Adrenal gland (tissue), 12 donors: ENCODE measurements around the gene ZNF30. TPM values are rescaled to one million over a fixed set of nuclear protein-coding genes. Genes with fewer than 3 reads are reported as not detected.
A peak's percentile ranks its signal among the peaks of the same experiment; 100 is the strongest.

ENCODE experiments used
- DNase-seq, 7 donors: peaks; one replicate each; pipeline ENCODE4 v3.0.0-alpha.2; 2019 to 2020
- H3K27ac ChIP-seq, 5 donors: fragments of 200-600 bp; sonication (generic) in 4 of 5; 1 replicate in 3 of 5; 2 replicates in 2 of 5; pipeline versions ENCODE4 v1.5.1 to v1.8.0; 2016 to 2020; ENCODE audit warnings: mild to moderate bottlenecking in 1 of 5
- H3K27me3 ChIP-seq: fragments of 200-600 bp; 2 replicates; pipeline ENCODE4 v1.8.0; 2021
- H3K36me3 ChIP-seq, 2 donors: fragments of 200-600 bp; replicated peaks in 1 of 2; 1 replicate in 1 of 2; 2 replicates in 1 of 2; pipeline versions ENCODE4 v1.5.1 to v1.8.0; 2018 to 2022
- H3K4me1 ChIP-seq, 2 donors: fragments of 200-600 bp; replicated peaks in 1 of 2; 1 replicate in 1 of 2; 2 replicates in 1 of 2; pipeline versions ENCODE4 v1.5.1 to v1.8.0; 2018 to 2021
- H3K4me3 ChIP-seq, 4 donors: fragments of 200-600 bp; sonication (generic) in 3 of 4; one replicate each; pipeline ENCODE4 v1.5.1; 2016 to 2018
- H3K9me3 ChIP-seq, 3 donors: fragments of 200-600 bp; sonication (generic) in 1 of 3; replicated peaks in 1 of 3; 1 replicate in 2 of 3; 2 replicates in 1 of 3; pipeline versions ENCODE4 v1.5.1 to v1.8.0; 2016 to 2021
- CTCF ChIP-seq, 6 experiments: fragments of 450-650 bp in 4 of 6; fragments of 200-600 bp in 2 of 6; sonication (generic) in 1 of 6; IDR thresholded peaks; 1 replicate in 5 of 6; 2 replicates in 1 of 6; pipeline versions ENCODE4 v1.5.1 to v1.8.0; 2016 to 2021; ENCODE audit warnings: antibody characterized with exemption in 6 of 6, mild to moderate bottlenecking in 2 of 6, moderate library complexity in 1 of 6
- POLR2A ChIP-seq, 2 donors: fragments of 450-650 bp; IDR thresholded peaks; one replicate each; pipeline ENCODE4 v1.6.1; 2017; ENCODE audit warnings: antibody characterized with exemption in 2 of 2, mild to moderate bottlenecking in 2 of 2, moderate library complexity in 1 of 2
- WGBS, 4 donors: extraction: QIAGEN DNeasy Blood & Tissue Kit in 2 of 4; methylation state at CpG; one replicate each; pipeline versions ENCODE4 v1.1.5 to v1.1.7; 2013 to 2017; 5-methylcytosine and 5-hydroxymethylcytosine counted together
- intact Hi-C, 2 donors: fragments of 100-400 bp; cut with DNase I; formaldehyde crosslinking; loops; one replicate each; pipeline versions ENCODE4 v1.14.1 to v1.15.0; 2022 to 2023
- polyA plus RNA-seq, 3 donors: library from polyadenylated mRNA; stranded (reverse); fragments of 200-250 nt in 2 of 3; fragments of 350-450 nt in 1 of 3; fragmentation: Illumina TruSeq in 1 of 3; extraction: RNeasy Lipid Tissue Mini Kit (QIAGEN cat#74804) in 1 of 3; gene quantifications; one replicate each; pipeline ENCODE4 v1.2.3, GENCODE V29; 2013 to 2014
- total RNA-seq, 9 donors: library from RNA; depleted of rRNA in 4 of 9; stranded (reverse); fragments of >200 nt in 4 of 9; fragments of 120-200 nt in 1 of 9; fragmentation: NEBNext Ultra II Directional in 1 of 9; extraction: Animal tissue kit (Norgen Biotek cat#: 25700) in 1 of 9; gene quantifications; one replicate each; pipeline versions ENCODE4 v1.1.0 to v1.2.4, GENCODE V29; 2013 to 2023
- donor health status: healthy with polysubstance abuse.
- donor health status: Bipolar disorder and iron deficiency.
- donor health status: DM: yes; HTN: yes; CAD: no.
- donor health status: DM: no; HTN: no; CAD: no.
- donor health status: DM: no; HTN: no; CAD: no.
- donor health status: DM: yes; HTN: yes; CAD: no.

ZNF30 gene
- total and polyA plus RNA-seq, 12 donors = 2.1 to 5.6 (median 3.6) TPM

- no peak overlapping the region for H3K27ac ChIP-seq
- peaks cover 0 to 26% of the 10 kb centered on the region in 2 donors for H3K36me3 ChIP-seq
- 93 to 99% (median 97%) methylated on average over 21 to 22 of the region's 22 CpGs for WGBS, 4 donors
- peak in 1 of 7 donors; percentile 7 for DNase-seq
- H3K9me3 ChIP-seq = peaks cover 0 to 58% (median 9%) of the 10 kb centered on the region in 3 donors
- intact Hi-C loops = no loop called here
- no peak overlapping the region for H3K4me3 ChIP-seq
- H3K27me3 ChIP-seq = no peaks in the 10 kb centered on the region
- TF ChIP-seq CTCF (IDR thresholded peaks at IDR 0.05) (no peak), POLR2A (IDR thresholded peaks at IDR 0.05) (no peak)
- H3K4me1 ChIP-seq = peaks cover 5 to 8% of the 10 kb centered on the region in 2 donors
These were observed 31.4 kb downstream of the ZNF30 start for GRCh38 chr19:34957830-34958751.

GRCh38 chr19:34959021-34959420 lies 32.3 kb downstream of the ZNF30 start:
- 67 to 95% (median 89%) methylated on average over 2 to 7 of the region's 7 CpGs for WGBS, 4 donors
- intact Hi-C loops = no loop called here
- Histone ChIP-seq H3K4me3 (no peak overlapping the region), H3K36me3 (peaks cover 0 to 26% of the 10 kb centered on the region in 2 donors), H3K9me3 (peaks cover 0 to 49% (median 0%) of the 10 kb centered on the region in 3 donors), H3K27ac (no peak overlapping the region), H3K27me3 (no peaks in the 10 kb centered on the region), H3K4me1 (peaks cover 5 to 9% of the 10 kb centered on the region in 2 donors)
- DNase-seq = peak in 1 of 7 donors; percentile 17
- TF ChIP-seq POLR2A (IDR thresholded peaks at IDR 0.05) = no peak

GRCh38 chr19:34960103-34960805 lies 33.6 kb downstream of the ZNF30 start:
- H3K36me3 ChIP-seq = peaks cover 0 to 26% of the 10 kb centered on the region in 2 donors
- H3K27ac ChIP-seq = no peak overlapping the region
- peaks cover 5 to 9% of the 10 kb centered on the region in 2 donors for H3K4me1 ChIP-seq
- intact Hi-C loops = no loop called here
- DNase-seq = no peak
- TF ChIP-seq POLR2A (IDR thresholded peaks at IDR 0.05) (no peak), CTCF (IDR thresholded peaks at IDR 0.05) (no peak)
- no peaks in the 10 kb centered on the region for H3K27me3 ChIP-seq
- WGBS, 4 donors = 96 to 98% (median 97%) methylated on average over 7 to 8 of the region's 8 CpGs
- H3K4me3 ChIP-seq = no peak overlapping the region
- H3K9me3 ChIP-seq = peaks cover 0 to 46% (median 0%) of the 10 kb centered on the region in 3 donors

GRCh38 chr19:34960940-34961679 lies 34.4 kb downstream of the ZNF30 start:
- no peak for TF ChIP-seq POLR2A (IDR thresholded peaks at IDR 0.05)
- TF ChIP-seq CTCF (IDR thresholded peaks at IDR 0.05) = no peak
- Histone ChIP-seq H3K27me3 (no peaks in the 10 kb centered on the region), H3K4me3 (no peak overlapping the region), H3K27ac (no peak overlapping the region), H3K36me3 (peaks cover 0 to 26% of the 10 kb centered on the region in 2 donors), H3K4me1 (peaks cover 5 to 9% of the 10 kb centered on the region in 2 donors), H3K9me3 (peaks cover 0 to 44% (median 0%) of the 10 kb centered on the region in 3 donors)
- intact Hi-C loops = no loop called here
- 96 to 98% (median 97%) methylated on average over 11 to 12 of the region's 12 CpGs for WGBS, 4 donors
- no peak for DNase-seq
